Measurements from ENCODE around the gene PTPRG. TPM values are rescaled to one million over a fixed set of nuclear protein-coding genes. Genes with fewer than 3 reads are reported as not detected.

Gene PTPRG
- total and polyA plus RNA-seq, 4 donors, result 3.6 to 35.6 (median 8.1) TPM

DNA sequence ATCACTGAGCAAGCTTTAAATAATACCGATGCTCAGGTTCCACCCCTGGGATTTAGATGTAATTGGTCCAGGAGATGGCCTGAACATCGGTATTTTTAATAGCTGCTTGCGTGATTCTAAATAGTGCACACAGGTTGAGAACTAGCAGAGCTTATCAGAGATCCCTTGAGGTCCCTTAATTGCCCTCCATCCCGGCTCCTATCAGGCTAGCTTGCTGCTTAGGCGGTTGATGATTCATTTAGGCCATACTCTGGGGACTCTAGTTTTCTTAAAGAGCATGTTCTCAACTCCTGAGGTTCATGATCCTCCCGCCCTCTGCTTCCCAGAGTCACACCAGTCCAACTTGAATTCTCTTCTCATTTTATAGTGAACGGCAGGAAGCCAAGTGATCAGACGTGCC, 531.7 kb downstream of the PTPRG start (continued):
- TF ChIP-seq, protein P1, sequence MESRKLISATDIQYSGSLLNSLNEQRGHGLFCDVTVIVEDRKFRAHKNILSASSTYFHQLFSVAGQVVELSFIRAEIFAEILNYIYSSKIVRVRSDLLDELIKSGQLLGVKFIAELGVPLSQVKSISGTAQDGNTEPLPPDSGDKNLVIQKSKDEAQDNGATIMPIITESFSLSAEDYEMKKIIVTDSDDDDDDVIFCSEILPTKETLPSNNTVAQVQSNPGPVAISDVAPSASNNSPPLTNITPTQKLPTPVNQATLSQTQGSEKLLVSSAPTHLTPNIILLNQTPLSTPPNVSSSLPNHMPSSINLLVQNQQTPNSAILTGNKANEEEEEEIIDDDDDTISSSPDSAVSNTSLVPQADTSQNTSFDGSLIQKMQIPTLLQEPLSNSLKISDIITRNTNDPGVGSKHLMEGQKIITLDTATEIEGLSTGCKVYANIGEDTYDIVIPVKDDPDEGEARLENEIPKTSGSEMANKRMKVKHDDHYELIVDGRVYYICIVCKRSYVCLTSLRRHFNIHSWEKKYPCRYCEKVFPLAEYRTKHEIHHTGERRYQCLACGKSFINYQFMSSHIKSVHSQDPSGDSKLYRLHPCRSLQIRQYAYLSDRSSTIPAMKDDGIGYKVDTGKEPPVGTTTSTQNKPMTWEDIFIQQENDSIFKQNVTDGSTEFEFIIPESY (IDR thresholded peaks at IDR 0.05), result no peak
- no peak for TF ChIP-seq EGR1 (IDR thresholded peaks at IDR 0.05; ENCODE audit: low read depth in 2 of 2)

DNA sequence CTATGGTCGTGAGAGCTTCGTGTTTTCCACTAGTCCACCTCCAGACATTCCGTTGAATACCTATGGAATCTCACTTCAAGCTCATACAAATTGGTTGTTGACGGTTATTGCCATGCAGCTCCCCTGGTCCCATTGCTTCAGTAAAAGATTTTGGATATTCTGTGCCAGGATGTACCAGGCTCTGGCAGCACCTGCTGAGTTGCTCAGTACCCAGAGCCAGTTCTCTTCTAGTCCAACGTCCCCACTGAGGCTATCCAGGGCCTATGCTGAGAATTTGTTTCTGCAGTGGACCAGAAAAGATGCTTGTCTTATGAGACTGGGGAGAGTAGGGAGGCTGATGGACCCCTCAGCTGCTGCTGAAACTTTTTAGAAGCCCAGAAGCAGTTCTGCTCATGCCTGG, 533.1 kb downstream of the PTPRG start:
- 93% methylated on average over 5 of the region's 5 CpGs for WGBS
- Histone ChIP-seq H3K4me3 (ENCODE audit: low read depth in 1 of 3, low read length in 3 of 3) (no peak overlapping the region), H3K9me3 (ENCODE audit: control insufficient read depth in 4 of 4, low read length in 3 of 4) (no peaks in the 10 kb centered on the region), H3K36me3 (ENCODE audit: control insufficient read depth in 4 of 4, insufficient read depth in 3 of 4, low read depth in 1 of 4, low read length in 3 of 4) (no peaks in the 10 kb centered on the region), H3K9ac (ENCODE audit: low read depth in 1 of 2, low read length in 2 of 2) (no peak overlapping the region), H3K27ac (ENCODE audit: low read depth in 1 of 2, low read length in 2 of 2) (no peak overlapping the region), H3K4me1 (ENCODE audit: control insufficient read depth in 4 of 4, insufficient read depth in 4 of 4, low read length in 3 of 4) (no peaks in the 10 kb centered on the region), H3K27me3 (ENCODE audit: control insufficient read depth in 4 of 4, insufficient read depth in 4 of 4, low read length in 3 of 4) (no peaks in the 10 kb centered on the region)
- TF ChIP-seq, protein P2, sequence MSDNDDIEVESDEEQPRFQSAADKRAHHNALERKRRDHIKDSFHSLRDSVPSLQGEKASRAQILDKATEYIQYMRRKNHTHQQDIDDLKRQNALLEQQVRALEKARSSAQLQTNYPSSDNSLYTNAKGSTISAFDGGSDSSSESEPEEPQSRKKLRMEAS (IDR thresholded peaks at IDR 0.05), result no peak
- TF ChIP-seq HNF4G (IDR thresholded peaks at IDR 0.05) (no peak), HNF4A (conservative IDR thresholded peaks at IDR 0.05) (no peak), TAF1 (conservative IDR thresholded peaks at IDR 0.05) (no peak), NR2F2 (IDR thresholded peaks at IDR 0.05) (no peak), RAD21 (IDR thresholded peaks at IDR 0.05) (no peak), JUND (IDR thresholded peaks at IDR 0.05) (no peak), RXRA (IDR thresholded peaks at IDR 0.05) (no peak), EGR1 (IDR thresholded peaks at IDR 0.05; ENCODE audit: low read depth in 2 of 2) (no peak), SP1 (IDR thresholded peaks at IDR 0.05) (no peak), GABPA (IDR thresholded peaks at IDR 0.05 in 1 of 2, conservative IDR thresholded peaks at IDR 0.05 in 1 of 2) (no peak), YY1 (IDR thresholded peaks at IDR 0.05) (no peak)
- TF ChIP-seq, protein P3, sequence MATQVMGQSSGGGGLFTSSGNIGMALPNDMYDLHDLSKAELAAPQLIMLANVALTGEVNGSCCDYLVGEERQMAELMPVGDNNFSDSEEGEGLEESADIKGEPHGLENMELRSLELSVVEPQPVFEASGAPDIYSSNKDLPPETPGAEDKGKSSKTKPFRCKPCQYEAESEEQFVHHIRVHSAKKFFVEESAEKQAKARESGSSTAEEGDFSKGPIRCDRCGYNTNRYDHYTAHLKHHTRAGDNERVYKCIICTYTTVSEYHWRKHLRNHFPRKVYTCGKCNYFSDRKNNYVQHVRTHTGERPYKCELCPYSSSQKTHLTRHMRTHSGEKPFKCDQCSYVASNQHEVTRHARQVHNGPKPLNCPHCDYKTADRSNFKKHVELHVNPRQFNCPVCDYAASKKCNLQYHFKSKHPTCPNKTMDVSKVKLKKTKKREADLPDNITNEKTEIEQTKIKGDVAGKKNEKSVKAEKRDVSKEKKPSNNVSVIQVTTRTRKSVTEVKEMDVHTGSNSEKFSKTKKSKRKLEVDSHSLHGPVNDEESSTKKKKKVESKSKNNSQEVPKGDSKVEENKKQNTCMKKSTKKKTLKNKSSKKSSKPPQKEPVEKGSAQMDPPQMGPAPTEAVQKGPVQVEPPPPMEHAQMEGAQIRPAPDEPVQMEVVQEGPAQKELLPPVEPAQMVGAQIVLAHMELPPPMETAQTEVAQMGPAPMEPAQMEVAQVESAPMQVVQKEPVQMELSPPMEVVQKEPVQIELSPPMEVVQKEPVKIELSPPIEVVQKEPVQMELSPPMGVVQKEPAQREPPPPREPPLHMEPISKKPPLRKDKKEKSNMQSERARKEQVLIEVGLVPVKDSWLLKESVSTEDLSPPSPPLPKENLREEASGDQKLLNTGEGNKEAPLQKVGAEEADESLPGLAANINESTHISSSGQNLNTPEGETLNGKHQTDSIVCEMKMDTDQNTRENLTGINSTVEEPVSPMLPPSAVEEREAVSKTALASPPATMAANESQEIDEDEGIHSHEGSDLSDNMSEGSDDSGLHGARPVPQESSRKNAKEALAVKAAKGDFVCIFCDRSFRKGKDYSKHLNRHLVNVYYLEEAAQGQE (IDR thresholded peaks at IDR 0.05), result no peak
- TF ChIP-seq, protein P4, sequence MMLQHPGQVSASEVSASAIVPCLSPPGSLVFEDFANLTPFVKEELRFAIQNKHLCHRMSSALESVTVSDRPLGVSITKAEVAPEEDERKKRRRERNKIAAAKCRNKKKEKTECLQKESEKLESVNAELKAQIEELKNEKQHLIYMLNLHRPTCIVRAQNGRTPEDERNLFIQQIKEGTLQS (IDR thresholded peaks at IDR 0.05), result no peak
- TF ChIP-seq, protein P5, sequence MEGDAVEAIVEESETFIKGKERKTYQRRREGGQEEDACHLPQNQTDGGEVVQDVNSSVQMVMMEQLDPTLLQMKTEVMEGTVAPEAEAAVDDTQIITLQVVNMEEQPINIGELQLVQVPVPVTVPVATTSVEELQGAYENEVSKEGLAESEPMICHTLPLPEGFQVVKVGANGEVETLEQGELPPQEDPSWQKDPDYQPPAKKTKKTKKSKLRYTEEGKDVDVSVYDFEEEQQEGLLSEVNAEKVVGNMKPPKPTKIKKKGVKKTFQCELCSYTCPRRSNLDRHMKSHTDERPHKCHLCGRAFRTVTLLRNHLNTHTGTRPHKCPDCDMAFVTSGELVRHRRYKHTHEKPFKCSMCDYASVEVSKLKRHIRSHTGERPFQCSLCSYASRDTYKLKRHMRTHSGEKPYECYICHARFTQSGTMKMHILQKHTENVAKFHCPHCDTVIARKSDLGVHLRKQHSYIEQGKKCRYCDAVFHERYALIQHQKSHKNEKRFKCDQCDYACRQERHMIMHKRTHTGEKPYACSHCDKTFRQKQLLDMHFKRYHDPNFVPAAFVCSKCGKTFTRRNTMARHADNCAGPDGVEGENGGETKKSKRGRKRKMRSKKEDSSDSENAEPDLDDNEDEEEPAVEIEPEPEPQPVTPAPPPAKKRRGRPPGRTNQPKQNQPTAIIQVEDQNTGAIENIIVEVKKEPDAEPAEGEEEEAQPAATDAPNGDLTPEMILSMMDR (IDR thresholded peaks at IDR 0.05; ENCODE audit: low read depth, low read length, missing input control), result no peak
- DNase-seq (ENCODE audit: low spot score), result no peak

Data from liver (tissue), 9 donors.